Right lobe of liver (tissue), 6 donors: Measurements from ENCODE around the gene MYH14. TPM values are rescaled to one million over a fixed set of nuclear protein-coding genes. Genes with fewer than 3 reads are reported as not detected.

Source experiments
- ATAC-seq, 4 donors: fragments of 200-7000 bp; cut with Tn5 transposase; one replicate each; pipeline ENCODE4 v1.9.1; 2020; ENCODE audit warnings: mild to moderate bottlenecking in 4 of 4, moderate library complexity in 4 of 4
- DNase-seq, 3 donors: peaks; one replicate each; pipeline ENCODE4 v3.0.0-alpha.2; 2020
- H3K27ac ChIP-seq, 3 donors: fragments of 200-600 bp; one replicate each; pipeline ENCODE4 v1.8.0; 2022
- H3K27me3 ChIP-seq, 2 donors: fragments of 200-600 bp; one replicate each; pipeline ENCODE4 v1.8.0; 2022
- H3K36me3 ChIP-seq, 4 donors: fragments of 200-600 bp; sonication (generic) in 1 of 4; one replicate each; pipeline versions ENCODE4 v1.5.1 to v1.8.0; 2017 to 2022; ENCODE audit warnings: control low read depth in 1 of 4
- H3K4me1 ChIP-seq, 4 donors: fragments of 200-600 bp; sonication (generic) in 1 of 4; one replicate each; pipeline versions ENCODE4 v1.5.1 to v1.8.0; 2017 to 2022; ENCODE audit warnings: control low read depth in 1 of 4
- H3K4me3 ChIP-seq, 3 donors: fragments of 200-600 bp; one replicate each; pipeline ENCODE4 v1.8.0; 2022
- H3K9me3 ChIP-seq, 4 donors: fragments of 200-600 bp; sonication (generic) in 1 of 4; one replicate each; pipeline versions ENCODE4 v1.5.1 to v1.8.0; 2017 to 2022; ENCODE audit warnings: control low read depth in 1 of 4
- POLR2A ChIP-seq: fragments of 450-650 bp; IDR thresholded peaks from one replicate; pipeline ENCODE4 v1.6.1; 2017; ENCODE audit warnings: antibody characterized with exemption, mild to moderate bottlenecking
- WGBS: methylation state at CpG from one replicate; pipeline ENCODE4 v1.1.6; 2018; ENCODE audit warnings: low coverage, low lambda C conversion rate; ENCODE audit not compliant: insufficient coverage; ENCODE audit errors: missing lambda C conversion rate; 5-methylcytosine and 5-hydroxymethylcytosine counted together
- intact Hi-C, 2 donors: fragments of 100-400 bp; cut with DNase I; formaldehyde crosslinking; loops; one replicate each; pipeline versions ENCODE4 v1.11.2 to v1.14.1; 2022
- total RNA-seq, 6 experiments: library from RNA; depleted of rRNA in 2 of 6; stranded (reverse); fragments of >200 nt in 2 of 6; fragmentation: NEBNext Ultra II Directional in 3 of 6; extraction: Animal tissue kit (Norgen Biotek cat#: 25700) in 3 of 6; gene quantifications; one replicate each; pipeline versions ENCODE4 v1.1.0 to v1.2.4, GENCODE V29; 2016 to 2023
- TF ChIP-seq, protein P1 (sequence below), 4 donors: fragments of 200-600 bp in 3 of 4; fragments of 450-650 bp in 1 of 4; IDR thresholded peaks; one replicate each; pipeline versions ENCODE4 v1.5.1 to v1.8.0; 2016 to 2022; ENCODE audit warnings: antibody characterized with exemption in 4 of 4, mild to moderate bottlenecking in 2 of 4
- donor health status: DM: no; HTN: yes; CAD: no.
- donor health status: DM: no; HTN: no; CAD: no.
- donor health status: DM: no; HTN: no; CAD: no.
- donor health status: DM: no; HTN: yes; CAD: no.
- donor health status: DM: no; HTN: yes; CAD: no.

The MYH14 gene
- total RNA-seq, 6 experiments from 2014 or later: 49.1 to 89.0 (median 65.8) TPM

DNA sequence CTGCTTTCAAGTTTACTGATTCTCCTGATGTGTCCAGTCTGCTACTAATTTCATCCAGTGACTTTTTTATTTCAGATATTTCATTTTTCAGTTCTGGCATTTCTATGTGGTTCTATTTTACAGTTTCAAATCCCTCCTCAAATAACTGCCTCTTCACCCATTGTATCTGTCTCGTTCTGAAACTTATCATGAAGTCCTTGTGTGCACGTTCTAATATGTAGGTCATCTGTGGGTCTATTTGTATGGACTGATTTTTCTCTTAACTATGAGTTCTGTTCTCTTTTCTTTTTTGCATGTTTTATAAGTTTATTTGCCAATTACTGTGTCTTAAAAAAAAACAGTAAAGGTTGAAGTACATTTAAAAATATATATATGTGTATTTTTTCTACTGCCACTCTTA, 82.4 kb downstream of the MYH14 start:
- intact Hi-C loops: no loop called here
- Histone ChIP-seq H3K4me1 (no peaks in the 10 kb centered on the region), H3K9me3 (peaks cover 0 to 6% (median 0%) of the 10 kb centered on the region in 4 donors), H3K27ac (no peak overlapping the region), H3K4me3 (no peak overlapping the region), H3K27me3 (no peaks in the 10 kb centered on the region), H3K36me3 (peaks cover 0 to 45% (median 18%) of the 10 kb centered on the region in 4 donors)
- TF ChIP-seq, protein P1, sequence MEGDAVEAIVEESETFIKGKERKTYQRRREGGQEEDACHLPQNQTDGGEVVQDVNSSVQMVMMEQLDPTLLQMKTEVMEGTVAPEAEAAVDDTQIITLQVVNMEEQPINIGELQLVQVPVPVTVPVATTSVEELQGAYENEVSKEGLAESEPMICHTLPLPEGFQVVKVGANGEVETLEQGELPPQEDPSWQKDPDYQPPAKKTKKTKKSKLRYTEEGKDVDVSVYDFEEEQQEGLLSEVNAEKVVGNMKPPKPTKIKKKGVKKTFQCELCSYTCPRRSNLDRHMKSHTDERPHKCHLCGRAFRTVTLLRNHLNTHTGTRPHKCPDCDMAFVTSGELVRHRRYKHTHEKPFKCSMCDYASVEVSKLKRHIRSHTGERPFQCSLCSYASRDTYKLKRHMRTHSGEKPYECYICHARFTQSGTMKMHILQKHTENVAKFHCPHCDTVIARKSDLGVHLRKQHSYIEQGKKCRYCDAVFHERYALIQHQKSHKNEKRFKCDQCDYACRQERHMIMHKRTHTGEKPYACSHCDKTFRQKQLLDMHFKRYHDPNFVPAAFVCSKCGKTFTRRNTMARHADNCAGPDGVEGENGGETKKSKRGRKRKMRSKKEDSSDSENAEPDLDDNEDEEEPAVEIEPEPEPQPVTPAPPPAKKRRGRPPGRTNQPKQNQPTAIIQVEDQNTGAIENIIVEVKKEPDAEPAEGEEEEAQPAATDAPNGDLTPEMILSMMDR (IDR thresholded peaks at IDR 0.05): no peak
- TF ChIP-seq POLR2A: no peak
- no peak for ATAC-seq
- 87% methylated on average over 2 of the region's 2 CpGs for WGBS
- no peak for DNase-seq

DNA sequence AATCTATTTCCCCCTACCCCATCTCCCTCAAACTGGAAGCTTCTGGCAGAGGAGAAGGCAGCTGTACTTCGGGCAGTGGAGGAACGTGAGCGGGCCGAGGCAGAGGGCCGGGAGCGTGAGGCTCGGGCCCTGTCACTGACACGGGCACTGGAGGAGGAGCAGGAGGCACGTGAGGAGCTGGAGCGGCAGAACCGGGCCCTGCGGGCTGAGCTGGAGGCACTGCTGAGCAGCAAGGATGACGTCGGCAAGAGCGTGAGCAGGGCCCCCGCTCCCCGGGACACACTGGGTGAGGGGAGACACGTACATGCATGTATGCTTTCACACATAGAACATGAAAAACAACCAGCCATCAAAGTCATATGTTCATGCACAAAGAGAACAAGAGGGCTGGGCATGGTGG, 83.0 kb downstream of the MYH14 start:
- intact Hi-C loops: no loop called here

GRCh38 chr19:50287331-50287730, 83.9 kb downstream of the MYH14 start:
- DNase-seq (no peak), ATAC-seq (no peak)
- H3K27me3 ChIP-seq: no peaks in the 10 kb centered on the region
- H3K4me3 ChIP-seq: no peak overlapping the region
- no peaks in the 10 kb centered on the region for H3K4me1 ChIP-seq
- TF ChIP-seq POLR2A: no peak
- TF ChIP-seq, protein P1 (IDR thresholded peaks at IDR 0.05): no peak
- H3K27ac ChIP-seq: no peak overlapping the region
- intact Hi-C loops: no loop called here
- 88% methylated on average over 2 of the region's 2 CpGs for WGBS
- H3K36me3 ChIP-seq: peaks cover 0 to 50% (median 11%) of the 10 kb centered on the region in 4 donors
- H3K9me3 ChIP-seq: peaks cover 0 to 6% (median 0%) of the 10 kb centered on the region in 4 donors

More for the DNA sequence above, 83.0 kb downstream of the MYH14 start:
- ATAC-seq (no peak), DNase-seq (no peak)
- Histone ChIP-seq H3K4me3 (no peak overlapping the region), H3K27ac (no peak overlapping the region), H3K36me3 (peaks cover 0 to 51% (median 15%) of the 10 kb centered on the region in 4 donors), H3K27me3 (no peaks in the 10 kb centered on the region), H3K9me3 (peaks cover 0 to 6% (median 0%) of the 10 kb centered on the region in 4 donors), H3K4me1 (no peaks in the 10 kb centered on the region)
- WGBS: 97% methylated on average over 6 of the region's 18 CpGs
- TF ChIP-seq, protein P1 (IDR thresholded peaks at IDR 0.05): no peak
- TF ChIP-seq POLR2A: no peak

GRCh38 chr19:50288954-50289353, 85.5 kb downstream of the MYH14 start:
- H3K27ac ChIP-seq: no peak overlapping the region
- no peaks in the 10 kb centered on the region for H3K27me3 ChIP-seq
- peaks cover 0 to 50% (median 11%) of the 10 kb centered on the region in 4 donors for H3K36me3 ChIP-seq
- no peaks in the 10 kb centered on the region for H3K4me1 ChIP-seq
- no peak for DNase-seq
- H3K4me3 ChIP-seq: no peak overlapping the region
- TF ChIP-seq POLR2A: no peak
- TF ChIP-seq, protein P1 (IDR thresholded peaks at IDR 0.05): no peak
- ATAC-seq: no peak
- WGBS: 90% methylated on average over 2 of the region's 5 CpGs
- intact Hi-C loops: no loop called here
- H3K9me3 ChIP-seq: peaks cover 0 to 6% (median 0%) of the 10 kb centered on the region in 4 donors

GRCh38 chr19:50290011-50290410, 86.6 kb downstream of the MYH14 start:
- intact Hi-C loops: no loop called here
- no peak for TF ChIP-seq POLR2A
- TF ChIP-seq, protein P1 (IDR thresholded peaks at IDR 0.05): no peak
- H3K4me1 ChIP-seq: no peaks in the 10 kb centered on the region
- ATAC-seq (no peak), DNase-seq (no peak)
- 78% methylated on average over 6 of the region's 6 CpGs for WGBS
- peaks cover 0 to 49% (median 9%) of the 10 kb centered on the region in 4 donors for H3K36me3 ChIP-seq
- H3K27ac ChIP-seq: no peak overlapping the region
- no peak overlapping the region for H3K4me3 ChIP-seq
- peaks cover 0 to 6% (median 0%) of the 10 kb centered on the region in 4 donors for H3K9me3 ChIP-seq
- no peaks in the 10 kb centered on the region for H3K27me3 ChIP-seq
